ENCODE measurements around the gene PCSK6.

The PCSK6 gene

DNA sequence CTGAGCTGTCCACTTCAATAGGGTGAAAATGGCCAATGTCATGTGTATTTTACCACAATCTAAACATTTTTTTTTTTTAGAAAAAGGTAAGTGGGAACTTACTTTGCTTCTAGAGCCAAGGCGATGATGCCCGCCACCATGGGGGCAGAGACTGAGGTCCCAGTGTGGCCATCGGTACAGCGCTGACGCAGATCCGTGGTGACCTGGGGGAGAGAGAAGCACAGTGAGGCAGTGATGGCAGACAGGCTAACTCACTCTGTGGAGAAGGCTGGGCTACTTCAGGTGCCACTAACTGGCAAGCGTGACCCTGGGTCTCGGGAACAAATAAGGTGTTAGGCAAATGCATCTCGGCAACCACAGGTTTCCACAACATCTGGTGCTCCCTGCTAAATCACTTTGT lies 100.1 kb downstream of the PCSK6 start:
- Histone ChIP-seq H3K36me3 (ENCODE audit: insufficient read depth, low read length) (no peaks in the 10 kb centered on the region), H3K9ac (ENCODE audit: low read depth, low read length, poor library complexity, severe bottlenecking) (no peak overlapping the region), H4K20me1 (ENCODE audit: insufficient read depth, low read length, poor library complexity, severe bottlenecking) (no peaks in the 10 kb centered on the region), H3K9me3 (ENCODE audit: insufficient read depth, low read depth, low read length) (no peaks in the 10 kb centered on the region; the same call in 1 of the 2 replicates), H3K27me3 (ENCODE audit: insufficient read depth, low read length, poor library complexity, severe bottlenecking) (no peaks in the 10 kb centered on the region), H3K4me3 (ENCODE audit: low read length, poor library complexity, severe bottlenecking) (no peak overlapping the region), H3K4me2 (ENCODE audit: low read depth, low read length, poor library complexity, severe bottlenecking) (no peak overlapping the region), H3K9me2 (replicated peaks; ENCODE audit: low read depth, low read length) (no peaks in the 10 kb centered on the region), H3K4me1 (ENCODE audit: insufficient read depth, low read length, poor library complexity, severe bottlenecking) (no peaks in the 10 kb centered on the region), H3K79me2 (ENCODE audit: insufficient read depth, low read length) (no peaks in the 10 kb centered on the region), H2AFZ (ENCODE audit: low read length) (no peak overlapping the region), H3F3A (ENCODE audit: low read depth) (no peaks in the 10 kb centered on the region)
- no peak for TF ChIP-seq EZH2phosphoT487 (IDR thresholded peaks at IDR 0.05; ENCODE audit: borderline replicate concordance)
- TF ChIP-seq, protein P1, sequence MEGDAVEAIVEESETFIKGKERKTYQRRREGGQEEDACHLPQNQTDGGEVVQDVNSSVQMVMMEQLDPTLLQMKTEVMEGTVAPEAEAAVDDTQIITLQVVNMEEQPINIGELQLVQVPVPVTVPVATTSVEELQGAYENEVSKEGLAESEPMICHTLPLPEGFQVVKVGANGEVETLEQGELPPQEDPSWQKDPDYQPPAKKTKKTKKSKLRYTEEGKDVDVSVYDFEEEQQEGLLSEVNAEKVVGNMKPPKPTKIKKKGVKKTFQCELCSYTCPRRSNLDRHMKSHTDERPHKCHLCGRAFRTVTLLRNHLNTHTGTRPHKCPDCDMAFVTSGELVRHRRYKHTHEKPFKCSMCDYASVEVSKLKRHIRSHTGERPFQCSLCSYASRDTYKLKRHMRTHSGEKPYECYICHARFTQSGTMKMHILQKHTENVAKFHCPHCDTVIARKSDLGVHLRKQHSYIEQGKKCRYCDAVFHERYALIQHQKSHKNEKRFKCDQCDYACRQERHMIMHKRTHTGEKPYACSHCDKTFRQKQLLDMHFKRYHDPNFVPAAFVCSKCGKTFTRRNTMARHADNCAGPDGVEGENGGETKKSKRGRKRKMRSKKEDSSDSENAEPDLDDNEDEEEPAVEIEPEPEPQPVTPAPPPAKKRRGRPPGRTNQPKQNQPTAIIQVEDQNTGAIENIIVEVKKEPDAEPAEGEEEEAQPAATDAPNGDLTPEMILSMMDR (conservative IDR thresholded peaks at IDR 0.05; ENCODE audit: low read length), result no peak

DNA sequence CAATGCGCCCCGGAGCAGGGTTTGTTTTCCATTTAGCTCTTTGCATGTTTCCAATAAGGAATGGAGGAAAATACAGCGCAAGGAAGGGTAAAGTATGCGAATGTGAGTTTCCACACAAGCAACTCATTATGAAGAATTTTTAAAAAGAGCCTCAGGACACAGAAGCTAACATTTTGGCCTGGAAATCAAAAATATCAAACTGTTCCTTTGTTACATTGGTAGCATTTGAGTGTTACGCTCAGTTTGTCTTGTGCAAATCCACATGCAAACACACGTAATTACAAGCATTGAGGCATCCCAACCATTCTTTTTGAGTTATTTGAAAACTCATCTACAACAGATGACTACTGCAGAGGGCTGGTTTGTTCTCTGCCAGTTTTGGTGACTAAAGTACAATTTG lies 101.5 kb downstream of the PCSK6 start:
- Histone ChIP-seq H4K20me1 (ENCODE audit: insufficient read depth, low read length, poor library complexity, severe bottlenecking) (no peaks in the 10 kb centered on the region), H3K36me3 (ENCODE audit: insufficient read depth, low read length) (no peaks in the 10 kb centered on the region), H3K4me1 (ENCODE audit: insufficient read depth, low read length, poor library complexity, severe bottlenecking) (no peaks in the 10 kb centered on the region), H3K9me3 (ENCODE audit: insufficient read depth, low read depth, low read length) (no peaks in the 10 kb centered on the region; the same call in 1 of the 2 replicates), H3F3A (ENCODE audit: low read depth) (no peaks in the 10 kb centered on the region), H3K27me3 (ENCODE audit: insufficient read depth, low read length, poor library complexity, severe bottlenecking) (no peaks in the 10 kb centered on the region), H3K9ac (ENCODE audit: low read depth, low read length, poor library complexity, severe bottlenecking) (no peak overlapping the region), H3K79me2 (ENCODE audit: insufficient read depth, low read length) (no peaks in the 10 kb centered on the region), H3K9me2 (replicated peaks; ENCODE audit: low read depth, low read length) (no peaks in the 10 kb centered on the region), H2AFZ (ENCODE audit: low read length) (no peak overlapping the region), H3K4me2 (ENCODE audit: low read depth, low read length, poor library complexity, severe bottlenecking) (no peak overlapping the region), H3K4me3 (ENCODE audit: low read length, poor library complexity, severe bottlenecking) (no peak overlapping the region)
- TF ChIP-seq, protein P1 (conservative IDR thresholded peaks at IDR 0.05; ENCODE audit: low read length), result no peak
- no peak for TF ChIP-seq EZH2phosphoT487 (IDR thresholded peaks at IDR 0.05; ENCODE audit: borderline replicate concordance)

DNA sequence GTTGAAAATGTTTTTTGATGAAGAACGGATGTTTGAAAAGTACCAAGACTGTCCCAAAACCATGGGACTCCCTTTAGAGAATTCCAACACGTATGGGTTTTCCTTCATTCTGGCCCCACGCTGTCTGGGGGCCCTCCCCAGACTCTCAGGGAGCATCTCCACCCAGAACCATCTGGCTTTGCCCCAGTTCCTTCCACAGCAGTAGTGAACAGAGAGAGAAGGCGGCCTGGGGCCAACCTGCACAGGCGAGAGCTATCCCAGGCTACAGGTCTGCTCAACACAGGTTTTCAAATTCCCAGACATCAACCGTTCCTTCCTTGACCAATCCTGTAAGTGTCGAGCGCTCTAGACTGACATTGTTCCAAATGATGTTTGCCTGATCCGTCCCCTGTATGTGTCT lies 101.9 kb downstream of the PCSK6 start:
- H3K9me2 ChIP-seq (replicated peaks; ENCODE audit: low read depth, low read length), result no peaks in the 10 kb centered on the region
- H3K9ac ChIP-seq (ENCODE audit: low read depth, low read length, poor library complexity, severe bottlenecking), result no peak overlapping the region
- no peaks in the 10 kb centered on the region for H3K4me1 ChIP-seq (ENCODE audit: insufficient read depth, low read length, poor library complexity, severe bottlenecking)
- H3K27me3 ChIP-seq (ENCODE audit: insufficient read depth, low read length, poor library complexity, severe bottlenecking), result no peaks in the 10 kb centered on the region
- no peaks in the 10 kb centered on the region for H3K36me3 ChIP-seq (ENCODE audit: insufficient read depth, low read length)
- H2AFZ ChIP-seq (ENCODE audit: low read length), result no peak overlapping the region
- H3K4me3 ChIP-seq (ENCODE audit: low read length, poor library complexity, severe bottlenecking), result no peak overlapping the region
- H3K9me3 ChIP-seq (ENCODE audit: insufficient read depth, low read depth, low read length), result no peaks in the 10 kb centered on the region; the same call in 1 of the 2 replicates
- TF ChIP-seq EZH2phosphoT487 (IDR thresholded peaks at IDR 0.05; ENCODE audit: borderline replicate concordance), result no peak
- TF ChIP-seq, protein P1 (conservative IDR thresholded peaks at IDR 0.05; ENCODE audit: low read length), result no peak
- H3K79me2 ChIP-seq (ENCODE audit: insufficient read depth, low read length), result no peaks in the 10 kb centered on the region
- no peaks in the 10 kb centered on the region for H4K20me1 ChIP-seq (ENCODE audit: insufficient read depth, low read length, poor library complexity, severe bottlenecking)
- no peak overlapping the region for H3K4me2 ChIP-seq (ENCODE audit: low read depth, low read length, poor library complexity, severe bottlenecking)
- no peaks in the 10 kb centered on the region for H3F3A ChIP-seq (ENCODE audit: low read depth)
